ENCODE data around the gene IL10RA.

IL10RA gene

DNA sequence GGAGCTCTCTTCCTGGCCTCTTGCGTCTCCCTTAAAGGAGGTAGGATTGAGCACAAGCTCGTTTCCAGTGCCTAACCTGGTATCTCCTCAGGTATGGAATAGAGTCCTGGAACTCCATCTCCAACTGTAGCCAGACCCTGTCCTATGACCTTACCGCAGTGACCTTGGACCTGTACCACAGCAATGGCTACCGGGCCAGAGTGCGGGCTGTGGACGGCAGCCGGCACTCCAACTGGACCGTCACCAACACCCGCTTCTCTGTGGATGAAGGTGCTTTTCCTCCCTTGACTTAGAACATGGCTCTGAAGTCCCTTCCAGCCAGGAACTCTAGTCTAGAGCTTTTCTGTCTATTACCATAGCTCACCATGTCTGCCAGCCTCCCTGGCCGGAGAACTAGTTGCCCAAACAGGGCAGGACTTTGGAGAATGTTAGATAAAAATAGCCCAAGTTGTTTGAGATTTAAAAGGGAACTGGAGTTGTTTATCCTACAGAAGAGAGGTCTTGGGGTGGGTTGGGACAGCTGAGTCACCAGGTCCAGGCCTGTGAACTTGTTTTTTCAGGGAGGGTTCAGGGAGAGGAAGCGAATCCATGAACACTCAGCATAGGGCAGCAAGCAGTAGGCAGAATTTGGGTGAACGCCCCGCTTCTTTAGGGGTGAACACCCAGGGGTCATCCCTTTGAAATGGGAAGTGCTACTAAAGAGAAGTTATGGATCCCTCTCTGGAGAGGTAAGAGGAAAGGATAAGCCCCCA lies 3.3 kb downstream of the IL10RA start:
- DNase-seq (ENCODE audit: low read depth in 4 of 4, low spot score in 1 of 4) = no peak

DNA sequence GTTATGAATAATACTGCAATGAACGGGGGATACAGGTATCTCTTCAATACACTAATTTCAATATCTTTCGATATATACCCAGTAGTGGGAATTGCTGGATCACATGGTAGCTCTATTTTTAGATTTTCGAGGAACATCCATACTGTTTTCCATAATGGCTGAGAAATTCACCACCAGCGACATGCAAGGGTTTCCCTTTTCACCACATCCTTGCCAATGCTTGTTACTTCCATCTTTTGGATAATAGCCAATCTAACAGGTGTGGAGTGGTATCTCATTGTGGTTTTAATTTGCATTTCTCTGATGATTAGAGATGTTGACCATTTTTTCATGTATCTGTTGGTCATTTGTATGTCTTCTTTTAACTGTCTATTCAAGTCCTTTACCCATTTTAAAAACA lies 5.9 kb downstream of the IL10RA start:
- no peak for DNase-seq (ENCODE audit: low read depth in 4 of 4, low spot score in 1 of 4)

DNA sequence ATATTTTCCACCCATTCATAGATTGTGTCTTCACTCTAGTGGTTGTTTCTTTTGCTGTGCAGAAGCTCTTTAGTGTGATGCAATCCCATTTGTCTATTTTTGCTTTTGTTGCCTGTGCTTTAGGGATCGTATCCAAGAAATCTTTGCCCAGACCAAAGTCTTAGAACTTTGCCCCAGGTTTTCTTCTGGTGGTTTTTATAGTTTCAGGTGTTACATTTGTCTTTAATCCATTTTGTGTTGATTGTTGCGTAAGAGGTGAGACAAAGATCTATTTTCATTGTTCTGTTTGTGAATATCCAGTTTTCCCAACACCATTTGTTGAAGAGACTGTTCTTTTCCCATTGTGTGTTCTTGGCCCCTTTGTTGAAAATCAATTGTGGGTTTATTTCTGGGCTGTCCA lies 6.4 kb downstream of the IL10RA start:
- DNase-seq (ENCODE audit: low read depth in 4 of 4, low spot score in 1 of 4) = no peak

DNA sequence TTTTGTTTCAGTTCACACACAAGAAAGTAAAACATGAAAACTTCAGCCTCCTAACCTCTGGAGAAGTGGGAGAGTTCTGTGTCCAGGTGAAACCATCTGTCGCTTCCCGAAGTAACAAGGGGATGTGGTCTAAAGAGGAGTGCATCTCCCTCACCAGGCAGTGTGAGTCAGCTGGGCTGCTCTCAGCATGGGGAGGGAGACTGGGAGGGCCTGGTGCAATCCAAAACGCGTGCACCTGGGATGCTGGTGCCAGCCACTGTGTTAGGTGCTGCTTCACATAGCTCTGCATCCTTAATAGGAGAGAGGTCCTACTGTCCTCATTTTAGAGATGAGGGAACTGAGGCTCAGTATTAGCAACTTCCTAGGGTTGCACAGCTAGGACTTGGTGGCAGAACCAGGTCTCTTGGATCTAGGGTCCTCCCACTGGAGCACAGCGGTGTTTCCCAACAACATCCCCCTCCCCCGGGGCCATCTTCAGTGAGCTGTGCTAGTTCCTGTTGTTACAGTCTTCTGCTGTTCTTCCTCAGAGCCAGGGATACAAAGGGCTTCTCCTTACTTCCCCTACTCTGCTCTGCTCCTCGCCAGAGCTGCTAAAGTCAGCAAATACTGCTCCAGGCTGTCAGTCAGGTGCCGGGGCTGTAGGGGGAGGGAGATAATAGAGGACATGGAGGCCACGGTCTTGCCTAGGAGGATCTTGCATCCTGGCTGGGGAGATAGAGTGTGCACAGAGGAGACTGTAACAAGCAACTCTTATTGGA lies 8.0 kb downstream of the IL10RA start:
- DNase-seq (ENCODE audit: low read depth in 4 of 4, low spot score in 1 of 4) = no peak

DNA sequence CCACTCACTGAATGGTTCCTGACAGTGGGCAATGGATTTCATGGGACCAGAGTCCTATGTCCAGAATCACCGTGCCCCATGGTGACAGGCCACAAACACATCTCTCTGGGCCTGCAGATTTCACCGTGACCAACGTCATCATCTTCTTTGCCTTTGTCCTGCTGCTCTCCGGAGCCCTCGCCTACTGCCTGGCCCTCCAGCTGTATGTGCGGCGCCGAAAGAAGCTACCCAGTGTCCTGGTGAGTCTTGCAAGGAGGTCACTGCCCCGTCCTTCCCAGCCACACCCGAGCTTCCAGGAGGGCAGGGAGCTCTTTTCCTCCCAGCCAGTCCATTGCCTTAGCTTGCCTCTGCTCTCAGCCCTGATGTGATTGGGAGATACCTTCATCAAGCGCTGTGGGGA lies 9.3 kb downstream of the IL10RA start:
- no peak for DNase-seq (ENCODE audit: low read depth in 4 of 4, low spot score in 1 of 4)

DNA sequence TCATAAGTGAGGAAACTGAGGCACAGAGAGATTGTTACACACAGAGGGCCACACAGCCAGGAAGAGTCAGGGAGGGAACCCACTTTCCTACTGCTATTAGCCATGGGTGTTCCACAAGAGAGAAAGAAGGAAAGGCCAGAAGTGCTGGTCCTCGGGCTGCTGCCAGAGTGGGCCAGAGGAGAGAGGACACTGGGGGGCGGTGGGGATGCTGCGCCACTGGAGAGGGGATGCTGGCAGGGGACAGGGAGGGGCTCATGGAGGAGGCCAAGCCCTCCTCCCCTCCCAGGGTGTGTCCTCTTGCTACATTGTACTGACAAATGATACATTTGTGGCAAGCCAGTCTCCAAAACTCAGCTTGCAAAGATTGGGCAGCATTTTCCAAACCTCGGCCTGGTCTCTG lies 9.9 kb downstream of the IL10RA start:
- DNase-seq (ENCODE audit: low read depth in 4 of 4, low spot score in 1 of 4) = no peak

DNA sequence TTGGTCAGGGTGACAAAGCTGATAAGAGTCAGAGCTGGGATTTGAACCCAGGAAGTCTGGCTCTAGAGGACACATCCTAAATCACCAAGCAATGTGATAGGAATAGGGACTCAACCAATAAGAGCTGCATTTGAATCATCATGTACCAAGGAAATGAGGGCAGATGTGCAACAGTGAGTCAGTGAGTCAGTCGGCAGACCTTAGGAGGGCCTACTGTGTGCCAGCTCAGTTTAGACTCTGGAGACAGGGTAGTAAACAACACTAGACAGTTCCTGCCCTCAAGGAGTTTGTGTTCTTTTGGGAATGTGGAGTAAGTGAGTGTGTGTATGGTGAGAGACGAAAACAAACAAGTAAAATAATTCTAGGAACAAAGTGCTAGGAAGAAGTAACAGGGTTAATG lies 11.2 kb downstream of the IL10RA start:
- DNase-seq (ENCODE audit: low read depth in 4 of 4, low spot score in 1 of 4) = no peak

DNA sequence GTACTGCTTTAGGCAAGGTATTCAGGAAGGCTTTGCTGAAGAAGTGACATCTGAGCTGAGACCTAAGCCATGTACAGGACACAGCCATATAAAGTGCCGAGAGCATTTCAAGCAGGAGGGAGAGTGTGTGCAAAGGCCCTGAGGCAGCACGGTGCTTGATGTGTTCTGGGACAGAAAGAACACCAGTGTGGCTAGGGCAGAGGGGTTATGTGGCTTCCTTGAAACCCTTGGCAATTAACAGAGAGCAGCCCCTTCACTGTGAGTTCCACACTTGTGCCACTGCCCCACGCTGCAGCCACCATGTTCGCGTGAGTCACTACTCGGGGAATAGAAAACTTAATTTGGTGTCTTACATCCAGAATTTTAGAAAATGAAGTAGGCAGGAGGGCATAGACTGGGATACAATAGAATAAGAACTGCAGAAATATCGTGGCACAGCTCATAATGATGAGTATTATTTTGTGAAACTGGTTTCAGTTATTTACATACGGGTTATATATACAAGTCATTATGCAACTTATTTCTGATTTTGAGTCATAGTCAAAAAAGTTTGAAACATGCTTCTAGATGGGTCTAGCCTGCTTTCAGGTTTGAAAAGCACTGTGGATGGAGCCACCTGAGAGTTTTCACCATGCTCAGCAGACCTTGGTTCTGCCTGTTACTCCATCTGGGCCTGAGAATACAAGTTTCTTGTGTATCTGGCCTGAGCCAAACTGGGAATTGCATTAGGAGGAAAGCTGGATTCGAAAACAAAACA lies 11.8 kb downstream of the IL10RA start:
- no peak for DNase-seq (ENCODE audit: low read depth in 4 of 4, low spot score in 1 of 4)

DNA sequence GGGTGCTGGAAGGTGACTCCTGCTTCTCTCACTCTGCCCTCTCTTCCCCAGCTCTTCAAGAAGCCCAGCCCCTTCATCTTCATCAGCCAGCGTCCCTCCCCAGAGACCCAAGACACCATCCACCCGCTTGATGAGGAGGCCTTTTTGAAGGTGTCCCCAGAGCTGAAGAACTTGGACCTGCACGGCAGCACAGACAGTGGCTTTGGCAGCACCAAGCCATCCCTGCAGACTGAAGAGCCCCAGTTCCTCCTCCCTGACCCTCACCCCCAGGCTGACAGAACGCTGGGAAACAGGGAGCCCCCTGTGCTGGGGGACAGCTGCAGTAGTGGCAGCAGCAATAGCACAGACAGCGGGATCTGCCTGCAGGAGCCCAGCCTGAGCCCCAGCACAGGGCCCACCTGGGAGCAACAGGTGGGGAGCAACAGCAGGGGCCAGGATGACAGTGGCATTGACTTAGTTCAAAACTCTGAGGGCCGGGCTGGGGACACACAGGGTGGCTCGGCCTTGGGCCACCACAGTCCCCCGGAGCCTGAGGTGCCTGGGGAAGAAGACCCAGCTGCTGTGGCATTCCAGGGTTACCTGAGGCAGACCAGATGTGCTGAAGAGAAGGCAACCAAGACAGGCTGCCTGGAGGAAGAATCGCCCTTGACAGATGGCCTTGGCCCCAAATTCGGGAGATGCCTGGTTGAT lies 12.6 kb downstream of the IL10RA start:
- DNase-seq (ENCODE audit: low read depth in 4 of 4, low spot score in 1 of 4) = no peak

DNA sequence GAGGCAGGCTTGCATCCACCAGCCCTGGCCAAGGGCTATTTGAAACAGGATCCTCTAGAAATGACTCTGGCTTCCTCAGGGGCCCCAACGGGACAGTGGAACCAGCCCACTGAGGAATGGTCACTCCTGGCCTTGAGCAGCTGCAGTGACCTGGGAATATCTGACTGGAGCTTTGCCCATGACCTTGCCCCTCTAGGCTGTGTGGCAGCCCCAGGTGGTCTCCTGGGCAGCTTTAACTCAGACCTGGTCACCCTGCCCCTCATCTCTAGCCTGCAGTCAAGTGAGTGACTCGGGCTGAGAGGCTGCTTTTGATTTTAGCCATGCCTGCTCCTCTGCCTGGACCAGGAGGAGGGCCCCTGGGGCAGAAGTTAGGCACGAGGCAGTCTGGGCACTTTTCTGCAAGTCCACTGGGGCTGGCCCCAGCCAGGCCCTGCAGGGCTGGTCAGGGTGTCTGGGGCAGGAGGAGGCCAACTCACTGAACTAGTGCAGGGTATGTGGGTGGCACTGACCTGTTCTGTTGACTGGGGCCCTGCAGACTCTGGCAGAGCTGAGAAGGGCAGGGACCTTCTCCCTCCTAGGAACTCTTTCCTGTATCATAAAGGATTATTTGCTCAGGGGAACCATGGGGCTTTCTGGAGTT lies 13.3 kb downstream of the IL10RA start:
- no peak for DNase-seq (ENCODE audit: low read depth in 4 of 4, low spot score in 1 of 4)

DNA sequence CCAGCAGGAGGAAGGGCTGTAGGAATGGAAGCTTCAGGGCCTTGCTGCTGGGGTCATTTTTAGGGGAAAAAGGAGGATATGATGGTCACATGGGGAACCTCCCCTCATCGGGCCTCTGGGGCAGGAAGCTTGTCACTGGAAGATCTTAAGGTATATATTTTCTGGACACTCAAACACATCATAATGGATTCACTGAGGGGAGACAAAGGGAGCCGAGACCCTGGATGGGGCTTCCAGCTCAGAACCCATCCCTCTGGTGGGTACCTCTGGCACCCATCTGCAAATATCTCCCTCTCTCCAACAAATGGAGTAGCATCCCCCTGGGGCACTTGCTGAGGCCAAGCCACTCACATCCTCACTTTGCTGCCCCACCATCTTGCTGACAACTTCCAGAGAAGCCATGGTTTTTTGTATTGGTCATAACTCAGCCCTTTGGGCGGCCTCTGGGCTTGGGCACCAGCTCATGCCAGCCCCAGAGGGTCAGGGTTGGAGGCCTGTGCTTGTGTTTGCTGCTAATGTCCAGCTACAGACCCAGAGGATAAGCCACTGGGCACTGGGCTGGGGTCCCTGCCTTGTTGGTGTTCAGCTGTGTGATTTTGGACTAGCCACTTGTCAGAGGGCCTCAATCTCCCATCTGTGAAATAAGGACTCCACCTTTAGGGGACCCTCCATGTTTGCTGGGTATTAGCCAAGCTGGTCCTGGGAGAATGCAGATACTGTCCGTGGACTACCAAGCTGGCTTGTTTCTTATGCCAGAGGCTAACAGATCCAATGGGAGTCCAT lies 14.1 kb downstream of the IL10RA start:
- DNase-seq (ENCODE audit: low read depth in 4 of 4, low spot score in 1 of 4) = no peak

DNA sequence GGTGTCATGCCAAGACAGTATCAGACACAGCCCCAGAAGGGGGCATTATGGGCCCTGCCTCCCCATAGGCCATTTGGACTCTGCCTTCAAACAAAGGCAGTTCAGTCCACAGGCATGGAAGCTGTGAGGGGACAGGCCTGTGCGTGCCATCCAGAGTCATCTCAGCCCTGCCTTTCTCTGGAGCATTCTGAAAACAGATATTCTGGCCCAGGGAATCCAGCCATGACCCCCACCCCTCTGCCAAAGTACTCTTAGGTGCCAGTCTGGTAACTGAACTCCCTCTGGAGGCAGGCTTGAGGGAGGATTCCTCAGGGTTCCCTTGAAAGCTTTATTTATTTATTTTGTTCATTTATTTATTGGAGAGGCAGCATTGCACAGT lies 14.6 kb downstream of the IL10RA start:
- no peak for DNase-seq (ENCODE audit: low read depth in 4 of 4, low spot score in 1 of 4)

DNA sequence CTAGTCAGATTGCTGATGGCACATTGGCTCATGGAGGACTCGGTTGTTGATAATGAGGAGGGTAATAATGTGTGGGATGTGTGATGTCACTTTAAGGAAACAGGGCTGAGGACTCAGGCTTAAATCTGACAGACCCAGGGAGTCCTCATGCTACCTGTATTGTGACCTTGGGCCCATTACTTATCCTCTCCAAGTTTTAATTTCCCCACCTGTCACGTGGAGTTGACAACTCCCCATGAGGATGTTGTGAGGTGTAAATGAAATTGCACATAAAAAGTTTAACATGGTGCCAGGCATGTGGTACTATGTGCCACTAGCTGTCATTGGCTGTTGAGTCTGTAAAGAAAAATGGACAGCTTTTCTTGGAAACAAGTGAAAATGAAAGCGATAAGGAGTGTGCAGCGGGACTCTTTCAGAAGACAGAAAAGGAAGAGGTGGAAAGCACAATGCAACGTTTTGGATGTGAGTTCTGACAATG lies 15.3 kb downstream of the IL10RA start:
- DNase-seq (ENCODE audit: low read depth in 4 of 4, low spot score in 1 of 4) = no peak

DNA sequence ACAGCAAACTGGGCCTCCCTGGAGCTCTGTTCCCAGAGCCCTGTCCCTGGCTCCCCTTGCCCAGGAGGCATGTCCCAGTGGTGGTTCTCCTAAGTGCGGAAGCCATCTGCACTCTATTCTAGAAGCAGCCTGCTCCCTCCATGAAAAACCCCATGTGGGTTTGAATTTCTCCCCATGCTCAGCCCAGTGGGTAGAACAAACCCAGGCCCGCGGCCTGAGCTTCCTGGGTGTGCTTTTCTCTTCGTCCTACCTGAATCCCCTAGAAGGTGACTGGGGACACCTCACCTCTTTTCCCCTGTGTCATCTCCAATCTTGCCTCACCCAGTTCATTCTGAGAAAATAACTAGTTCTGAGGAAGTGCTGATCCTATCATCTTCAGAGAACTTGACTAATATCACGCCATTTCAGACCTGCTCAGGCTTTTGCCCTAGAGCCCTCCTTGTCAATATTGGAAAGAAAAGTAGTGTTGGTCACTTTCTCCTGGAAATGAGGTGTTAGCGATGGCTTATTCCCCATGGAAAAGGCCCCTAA lies 15.9 kb downstream of the IL10RA start:
- DNase-seq (ENCODE audit: low read depth in 4 of 4, low spot score in 1 of 4) = peak in 1 of 4 experiments; percentile 58

DNA sequence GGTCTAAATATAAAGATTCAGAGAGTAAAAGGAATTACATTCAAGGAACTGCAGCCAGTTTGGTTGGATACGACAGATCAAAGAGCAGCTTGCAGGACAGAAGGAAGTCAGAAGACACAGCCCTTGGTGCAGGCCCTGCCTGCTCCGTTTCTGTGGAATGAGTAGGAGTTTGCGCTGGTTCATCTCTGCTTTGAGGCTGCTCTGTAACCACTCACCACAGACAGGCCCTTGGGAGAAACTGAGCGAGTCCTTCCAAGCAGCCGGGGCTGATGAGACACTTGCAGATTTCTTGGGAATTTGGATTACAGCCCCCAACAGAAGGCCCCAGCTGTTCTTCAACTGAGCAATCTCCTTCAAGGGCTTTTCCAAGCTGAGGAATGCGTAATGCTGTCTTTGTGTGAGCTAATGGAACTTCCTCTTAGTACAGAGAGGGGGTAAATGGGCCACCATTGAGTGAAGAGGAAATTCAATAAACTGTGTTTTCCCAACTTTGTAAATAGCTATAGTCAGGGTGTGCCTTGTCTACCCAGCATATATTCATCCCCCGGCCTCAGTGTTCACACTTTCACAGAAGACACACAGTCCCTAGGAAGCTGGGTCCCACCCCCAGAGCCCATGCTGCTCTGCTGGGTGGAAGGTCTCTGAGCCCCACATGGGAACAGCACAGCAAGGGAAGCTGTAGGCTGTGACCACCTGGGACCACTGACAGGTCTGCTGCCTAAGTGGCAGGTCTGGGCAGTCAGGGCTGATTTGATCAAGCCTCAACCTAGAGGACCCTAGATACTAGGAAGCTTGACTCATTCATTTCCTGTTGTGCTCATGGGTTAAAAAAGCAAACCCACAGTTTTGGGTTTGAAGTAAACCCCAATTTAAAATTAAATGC lies 16.6 kb downstream of the IL10RA start:
- DNase-seq (ENCODE audit: low read depth in 4 of 4, low spot score in 1 of 4) = peak in 2 of 4 experiments; percentile 35 to 68

DNA sequence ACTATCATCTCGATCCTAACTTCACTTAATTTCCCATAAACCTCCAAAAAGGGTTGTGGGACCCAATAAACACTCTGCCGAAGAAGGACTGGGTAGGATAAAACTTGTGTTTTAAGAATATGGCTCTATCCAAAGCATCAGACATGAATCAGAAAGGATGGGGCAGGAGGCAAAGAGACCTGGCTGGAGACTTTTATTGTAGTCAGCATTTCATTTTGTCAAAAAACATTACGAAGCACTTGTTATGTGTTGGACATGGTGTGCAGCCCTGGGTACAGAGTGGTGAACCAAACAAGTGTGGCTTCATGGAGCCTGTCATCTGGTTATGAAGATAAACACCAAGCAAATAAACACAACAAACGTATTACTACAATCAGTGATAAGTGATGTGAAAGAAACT lies 17.3 kb downstream of the IL10RA start:
- no peak for DNase-seq (ENCODE audit: low read depth in 4 of 4, low spot score in 1 of 4)

DNA sequence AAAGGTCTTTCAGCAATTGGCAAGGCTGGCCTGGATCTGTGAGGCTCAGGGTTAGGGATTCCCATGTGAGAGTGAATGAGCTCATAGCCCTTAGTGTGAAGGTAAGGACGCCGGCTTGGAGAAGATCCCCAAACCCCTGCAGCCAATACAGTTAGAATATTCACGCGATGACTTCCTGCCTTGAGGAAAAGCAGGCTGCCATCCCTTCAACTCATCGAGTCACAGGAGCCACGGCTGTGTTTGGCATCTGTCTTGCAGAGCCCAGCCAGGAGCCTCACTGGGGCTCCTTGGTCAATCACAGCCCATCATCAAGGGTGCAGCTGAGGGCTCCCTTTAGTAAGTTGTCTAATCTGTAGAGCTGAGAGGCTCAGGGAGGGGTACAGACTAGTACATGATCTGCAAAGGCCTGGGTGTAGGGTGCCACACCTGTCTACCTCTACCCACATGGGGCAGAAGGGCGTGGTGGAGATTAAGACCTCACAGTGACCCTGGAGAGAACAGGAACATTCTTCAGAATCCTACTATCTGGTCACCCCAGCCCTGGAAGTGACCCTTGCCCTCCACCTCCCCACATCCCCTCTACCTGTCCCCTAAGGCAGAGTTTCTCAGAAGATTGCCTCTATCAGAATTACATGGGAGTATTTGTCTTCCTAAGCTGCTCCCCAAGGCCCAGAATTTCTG lies 18.5 kb downstream of the IL10RA start:
- DNase-seq (ENCODE audit: low read depth in 4 of 4, low spot score in 1 of 4) = no peak
